ENCODE data around the gene G2E3. TPM values are rescaled to one million over a fixed set of nuclear protein-coding genes. Genes with fewer than 3 reads are reported as not detected.
A peak's percentile ranks its signal among the peaks of the same experiment; 100 is the strongest.
"Not testable (repeated sequence)": the region's sequence is repeated elsewhere in the genome, so short reads cannot be mapped to it uniquely, and the experiment has no call there.

G2E3 gene
- total RNA-seq, 1 experiment from 2014 or later = 0.02 TPM

DNA sequence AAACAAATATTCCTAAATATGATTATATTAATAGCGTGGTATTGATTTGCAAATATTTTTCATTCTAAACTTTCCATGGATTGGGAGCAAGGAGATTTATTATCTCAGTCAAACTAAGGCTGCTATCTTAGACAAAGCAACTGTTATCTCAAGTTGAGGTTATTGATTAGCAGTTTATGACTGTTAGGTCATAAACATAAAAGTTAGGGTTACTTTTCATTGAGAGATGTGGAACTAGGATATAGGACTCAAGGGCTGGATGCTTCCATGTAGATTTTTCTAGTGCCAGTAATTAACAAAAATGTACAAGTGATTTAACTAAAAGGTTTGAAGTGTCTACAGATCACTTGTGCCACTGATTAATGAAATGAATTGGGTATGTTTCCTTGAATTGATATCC, 82.2 kb downstream of the G2E3 start:
- Histone ChIP-seq H3K9me3 (replicated peaks) (peaks cover 4% of the 10 kb centered on the region; the same call in 1 of the 2 replicates), H3K36me3 (peaks cover 36% of the 10 kb centered on the region), H3K27ac (no peak overlapping the region), H3K27me3 (no peaks in the 10 kb centered on the region), H3K4me3 (no peak overlapping the region), H3K4me1 (no peaks in the 10 kb centered on the region)
- no peak for DNase-seq

DNA sequence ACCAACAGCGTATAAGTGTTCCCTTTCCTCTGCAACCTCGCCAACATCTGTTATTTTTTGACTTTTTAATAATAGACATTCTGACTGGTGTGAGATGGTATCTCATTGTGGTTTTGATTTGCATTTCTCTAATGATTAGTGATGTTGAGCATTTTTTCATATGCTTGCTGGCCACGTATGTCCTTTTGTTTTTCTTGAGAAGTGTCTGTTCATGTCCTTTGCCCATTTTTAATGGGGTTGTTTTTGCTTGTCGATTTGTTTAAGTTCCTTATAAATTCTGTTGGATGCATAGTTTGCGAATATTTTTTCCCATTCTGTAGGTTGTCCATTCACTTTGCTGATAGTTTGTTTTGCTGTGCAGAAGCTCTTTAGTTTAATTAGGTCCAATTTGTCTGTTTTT, 85.5 kb downstream of the G2E3 start:
- peaks cover 41% of the 10 kb centered on the region for H3K36me3 ChIP-seq
- not testable (repeated sequence) for H3K27ac ChIP-seq; H3K4me1 ChIP-seq; H3K27me3 ChIP-seq; DNase-seq; H3K4me3 ChIP-seq; H3K9me3 ChIP-seq (replicated peaks)

- H3K4me3 ChIP-seq = no peak overlapping the region
- no peaks in the 10 kb centered on the region for H3K27me3 ChIP-seq
- H3K36me3 ChIP-seq = peaks cover 38% of the 10 kb centered on the region
- H3K9me3 ChIP-seq (replicated peaks) = peaks cover 4% of the 10 kb centered on the region; the same call in 1 of the 2 replicates
- no peak for DNase-seq
- H3K27ac ChIP-seq = no peak overlapping the region
- H3K4me1 ChIP-seq = no peaks in the 10 kb centered on the region
Observed at GRCh38 chr14:30645600-30645999, 86.6 kb downstream of the G2E3 start.

DNA sequence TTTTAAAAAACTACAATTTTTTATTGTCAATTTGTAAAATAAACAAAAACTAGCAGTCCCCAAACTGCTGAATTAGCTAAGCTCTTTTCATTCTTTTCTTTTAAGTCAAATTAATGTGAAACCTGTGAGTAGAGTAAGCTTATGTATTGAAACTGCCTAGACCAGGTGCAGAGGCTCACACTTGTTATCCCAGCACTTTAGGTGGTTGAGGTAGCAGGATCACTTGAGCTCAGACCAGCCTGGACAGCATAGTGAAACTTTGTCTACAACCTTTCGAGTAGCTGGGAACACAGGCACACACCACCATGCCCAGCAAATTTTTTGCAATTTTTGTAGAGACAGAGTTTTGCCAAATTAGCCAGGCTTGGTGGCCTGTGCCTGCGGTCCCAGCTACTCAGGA, 89.5 kb downstream of the G2E3 start:
- no peaks in the 10 kb centered on the region for H3K27me3 ChIP-seq
- H3K9me3 ChIP-seq (replicated peaks) = peaks cover 4% of the 10 kb centered on the region; the same call in 1 of the 2 replicates
- H3K4me1 ChIP-seq = no peaks in the 10 kb centered on the region
- peaks cover 54% of the 10 kb centered on the region for H3K36me3 ChIP-seq
- no peak for DNase-seq
- H3K27ac ChIP-seq = no peak overlapping the region
- H3K4me3 ChIP-seq = no peak overlapping the region

- H3K9me3 ChIP-seq (replicated peaks) = no peaks in the 10 kb centered on the region
- H3K27ac ChIP-seq = no peak overlapping the region
- DNase-seq = no peak
- no peaks in the 10 kb centered on the region for H3K4me1 ChIP-seq
- no peak overlapping the region for H3K4me3 ChIP-seq
- H3K27me3 ChIP-seq = no peaks in the 10 kb centered on the region
- peaks cover 53% of the 10 kb centered on the region for H3K36me3 ChIP-seq
Observed at GRCh38 chr14:30651937-30652336, 93.0 kb downstream of the G2E3 start.

GRCh38 chr14:30655124-30655523, 96.2 kb downstream of the G2E3 start:
- no peak overlapping the region for H3K27ac ChIP-seq
- H3K36me3 ChIP-seq = peaks cover 66% of the 10 kb centered on the region
- no peak overlapping the region for H3K4me3 ChIP-seq
- no peaks in the 10 kb centered on the region for H3K27me3 ChIP-seq
- DNase-seq = no peak
- no peaks in the 10 kb centered on the region for H3K4me1 ChIP-seq
- no peaks in the 10 kb centered on the region for H3K9me3 ChIP-seq (replicated peaks)

DNA sequence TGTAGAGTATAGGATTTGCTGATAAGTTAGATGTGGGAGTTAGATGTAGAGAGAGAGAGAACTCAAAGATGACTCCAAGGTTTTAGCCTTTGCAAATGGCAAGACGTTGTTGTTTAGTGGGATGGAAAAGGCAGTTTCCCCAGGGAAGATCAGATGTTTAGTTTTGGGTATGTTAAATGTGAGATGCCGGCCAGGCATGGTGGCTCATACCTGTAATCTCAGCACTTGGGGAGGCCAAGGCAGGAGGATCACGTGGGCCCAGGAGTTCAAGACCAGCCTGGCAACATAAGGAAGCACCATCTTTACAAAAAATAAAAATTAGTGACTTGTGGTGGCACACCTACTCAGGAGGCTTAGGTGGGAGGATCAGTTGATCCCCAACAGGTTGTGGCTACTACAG, 96.7 kb downstream of the G2E3 start:
- Histone ChIP-seq H3K36me3 (peaks cover 67% of the 10 kb centered on the region), H3K27ac (no peak overlapping the region), H3K4me1 (no peaks in the 10 kb centered on the region), H3K4me3 (no peak overlapping the region), H3K9me3 (replicated peaks) (no peaks in the 10 kb centered on the region), H3K27me3 (no peaks in the 10 kb centered on the region)
- no peak for DNase-seq

DNA sequence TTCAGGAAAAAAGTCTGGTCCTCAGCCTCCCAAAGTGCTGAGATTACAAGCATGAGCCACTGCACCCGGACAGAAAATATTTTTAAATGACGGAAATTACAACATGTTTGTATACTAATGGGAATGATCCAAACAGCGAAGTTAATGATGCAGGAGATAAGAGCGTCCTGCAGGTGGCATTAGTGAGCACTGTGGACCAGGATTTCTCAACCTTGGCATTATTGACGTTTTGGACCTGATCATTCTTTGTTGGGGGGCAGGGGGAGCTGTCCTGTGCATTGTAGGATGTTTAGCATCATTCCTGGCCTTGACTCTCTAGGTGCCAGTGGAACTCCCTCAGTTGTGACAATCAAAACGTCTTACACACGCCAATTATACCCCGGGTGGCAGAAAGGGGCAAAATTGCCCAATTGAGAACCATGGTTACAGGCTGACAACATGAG, 97.3 kb downstream of the G2E3 start:
- H3K4me1 ChIP-seq = no peaks in the 10 kb centered on the region
- peak; percentile 7 to 56 for DNase-seq
- H3K27me3 ChIP-seq = no peaks in the 10 kb centered on the region
- no peak overlapping the region for H3K4me3 ChIP-seq
- no peak overlapping the region for H3K27ac ChIP-seq
- H3K9me3 ChIP-seq (replicated peaks) = no peaks in the 10 kb centered on the region
- peaks cover 64% of the 10 kb centered on the region for H3K36me3 ChIP-seq

DNA sequence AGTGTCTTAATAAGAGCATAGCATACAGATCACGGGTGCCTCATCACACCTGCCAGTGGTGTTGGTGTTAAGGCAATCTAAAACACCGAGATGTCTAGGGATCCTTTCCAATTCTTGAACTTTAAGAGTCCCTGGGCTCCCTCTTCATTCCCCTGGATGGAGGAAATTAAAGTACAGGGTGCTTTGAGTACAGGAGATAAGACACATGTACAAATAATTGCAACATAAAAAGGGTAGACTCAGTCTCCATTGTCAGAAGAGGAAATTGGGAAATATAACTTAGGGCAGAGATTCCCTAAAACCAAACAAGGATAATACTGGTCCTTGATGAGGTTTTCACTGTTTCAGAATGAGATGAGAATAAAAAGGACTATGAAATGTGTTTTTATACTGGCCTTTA, 98.1 kb downstream of the G2E3 start:
- H3K27me3 ChIP-seq = no peaks in the 10 kb centered on the region
- no peak for DNase-seq
- H3K27ac ChIP-seq = no peak overlapping the region
- peaks cover 62% of the 10 kb centered on the region for H3K36me3 ChIP-seq
- no peak overlapping the region for H3K4me3 ChIP-seq
- H3K4me1 ChIP-seq = no peaks in the 10 kb centered on the region
- no peaks in the 10 kb centered on the region for H3K9me3 ChIP-seq (replicated peaks)

- Histone ChIP-seq H3K4me3 (no peak overlapping the region), H3K9me3 (replicated peaks) (no peaks in the 10 kb centered on the region), H3K4me1 (no peaks in the 10 kb centered on the region), H3K27ac (no peak overlapping the region), H3K27me3 (no peaks in the 10 kb centered on the region), H3K36me3 (peaks cover 61% of the 10 kb centered on the region)
- no peak for DNase-seq
Observed at GRCh38 chr14:30657606-30658163, 98.7 kb downstream of the G2E3 start.

- Histone ChIP-seq H3K27me3 (no peaks in the 10 kb centered on the region), H3K4me1 (no peaks in the 10 kb centered on the region), H3K27ac (no peak overlapping the region), H3K4me3 (no peak overlapping the region), H3K9me3 (replicated peaks) (no peaks in the 10 kb centered on the region), H3K36me3 (peaks cover 60% of the 10 kb centered on the region)
- no peak for DNase-seq
Observed at GRCh38 chr14:30658645-30659044, 99.7 kb downstream of the G2E3 start.

- Histone ChIP-seq H3K36me3 (peaks cover 23% of the 10 kb centered on the region), H3K4me3 (no peak overlapping the region), H3K27me3 (no peaks in the 10 kb centered on the region), H3K4me1 (no peaks in the 10 kb centered on the region), H3K27ac (no peak overlapping the region), H3K9me3 (replicated peaks) (peaks cover 5% of the 10 kb centered on the region; the same call in 1 of the 2 replicates)
- no peak for DNase-seq
Observed at GRCh38 chr14:30669594-30669993, 110.6 kb downstream of the G2E3 start.

Other genes with a start within 250 kb of the G2E3 start
- 78.3 and 112 TPM in 2 replicates for gene SCFD1, start 63.2 kb downstream of the G2E3 start, total RNA-seq (2014; rRNA removed; shearing (Covaris generic))

All from SJCRH30 (cell line).